Memory B cell (primary cell): Measurements from ENCODE around the gene WDHD1.
"Not testable (repeated sequence)": the region's sequence is repeated elsewhere in the genome, so short reads cannot be mapped to it uniquely, and the experiment has no call there.

Source experiments
- ATAC-seq: fragments of 150-1000 bp; cut with Tn5 transposase; 2 replicates; pipeline ENCODE4 v1.10.0; 2021; ENCODE audit warnings: low read depth, mild to moderate bottlenecking, moderate library complexity
- DNase-seq, 2 donors: peaks; one replicate each; pipeline ENCODE4 v3.0.0; 2022; ENCODE audit warnings: low spot score in 2 of 2
- H3K27ac Mint-ChIP-seq: one replicate; pipeline ENCODE4 v1.8.0; 2022; ENCODE audit warnings: mild to moderate bottlenecking, moderate library complexity, mixed read lengths
- H3K27me3 Mint-ChIP-seq: one replicate; pipeline ENCODE4 v1.8.0; 2022; ENCODE audit warnings: mixed read lengths
- H3K36me3 Mint-ChIP-seq: one replicate; pipeline ENCODE4 v1.8.0; 2022; ENCODE audit warnings: mild to moderate bottlenecking, mixed read lengths
- H3K4me1 Mint-ChIP-seq: one replicate; pipeline ENCODE4 v1.8.0; 2022; ENCODE audit warnings: mixed read lengths
- H3K4me3 Mint-ChIP-seq: one replicate; pipeline ENCODE4 v1.8.0; 2022; ENCODE audit warnings: mild to moderate bottlenecking, moderate library complexity, mixed read lengths
- H3K9me3 Mint-ChIP-seq: one replicate; pipeline ENCODE4 v1.8.0; 2022; ENCODE audit warnings: mixed read lengths

The WDHD1 gene

DNA sequence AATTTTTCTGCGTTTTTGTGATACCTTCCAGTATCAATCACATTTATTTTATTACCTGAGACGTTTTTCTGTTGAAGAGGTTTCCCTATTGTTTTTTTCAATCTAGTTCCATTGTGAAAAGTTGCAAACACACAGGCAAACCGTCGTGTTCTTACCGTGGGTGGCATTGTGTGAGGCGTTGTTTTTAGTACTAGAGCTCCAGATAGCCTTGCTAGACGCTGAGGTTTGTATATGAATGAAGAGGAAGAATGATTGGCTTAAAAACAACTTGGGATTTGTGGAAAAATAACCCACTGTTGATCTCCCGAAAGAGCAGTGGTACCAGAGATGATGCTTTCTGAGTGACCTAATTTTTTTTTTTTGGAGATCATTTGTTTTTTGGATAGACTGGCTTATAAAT lies 1.2 kb upstream of the WDHD1 start:
- Mint-ChIP-seq H3K4me1 (peaks cover 34% of the 10 kb centered on the region), H3K4me3 (peak overlapping the region; percentile 91), H3K27ac (peak overlapping the region; percentile 93), H3K36me3 (peaks cover 3% of the 10 kb centered on the region), H3K9me3 (no peaks in the 10 kb centered on the region), H3K27me3 (no peaks in the 10 kb centered on the region)
- DNase-seq (no peak), ATAC-seq (no peak)

GRCh38 chr14:55026441-55026792 lies 482 bp downstream of the WDHD1 start:
- DNase-seq (no peak), ATAC-seq (no peak)
- Mint-ChIP-seq H3K4me3 (peak overlapping the region; percentile 91), H3K4me1 (peaks cover 33% of the 10 kb centered on the region), H3K36me3 (peaks cover 3% of the 10 kb centered on the region), H3K27me3 (no peaks in the 10 kb centered on the region), H3K9me3 (no peaks in the 10 kb centered on the region), H3K27ac (peak overlapping the region; percentile 93)

GRCh38 chr14:55025948-55026347 lies 951 bp downstream of the WDHD1 start:
- no peaks in the 10 kb centered on the region for H3K27me3 Mint-ChIP-seq
- H3K4me1 Mint-ChIP-seq, result peaks cover 28% of the 10 kb centered on the region
- no peak for DNase-seq
- H3K27ac Mint-ChIP-seq, result peak overlapping the region; percentile 93
- H3K36me3 Mint-ChIP-seq, result peaks cover 1% of the 10 kb centered on the region
- no peak for ATAC-seq
- H3K4me3 Mint-ChIP-seq, result peak overlapping the region; percentile 91
- no peaks in the 10 kb centered on the region for H3K9me3 Mint-ChIP-seq

DNA sequence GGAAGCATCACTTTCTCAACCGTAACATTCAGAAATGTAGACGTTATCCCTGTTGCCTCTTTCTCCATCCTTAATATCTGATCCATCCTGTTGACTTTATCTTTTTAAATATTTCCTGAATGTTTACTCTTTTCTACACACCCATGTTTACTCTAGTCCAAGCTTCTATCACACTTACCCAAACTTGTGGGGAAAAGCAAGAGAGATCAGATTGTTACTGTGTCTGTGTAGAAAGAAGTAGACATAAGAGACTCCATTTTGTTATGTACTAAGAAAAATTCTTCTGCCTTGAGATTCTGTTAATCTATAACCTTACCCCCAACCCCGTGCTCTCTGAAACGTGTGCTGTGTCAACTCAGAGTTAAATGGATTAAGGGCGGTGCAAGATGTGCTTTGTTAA lies 2.5 kb downstream of the WDHD1 start:
- not testable (repeated sequence) for DNase-seq, H3K27ac Mint-ChIP-seq, H3K9me3 Mint-ChIP-seq, H3K4me3 Mint-ChIP-seq, H3K27me3 Mint-ChIP-seq, ATAC-seq, H3K36me3 Mint-ChIP-seq
- H3K4me1 Mint-ChIP-seq, result peaks cover 32% of the 10 kb centered on the region

- Mint-ChIP-seq H3K36me3 (peaks cover 1% of the 10 kb centered on the region), H3K27ac (no peak overlapping the region), H3K9me3 (no peaks in the 10 kb centered on the region), H3K4me3 (no peak overlapping the region), H3K4me1 (peaks cover 6% of the 10 kb centered on the region), H3K27me3 (no peaks in the 10 kb centered on the region)
- ATAC-seq (no peak), DNase-seq (no peak)
Observed at GRCh38 chr14:55019968-55020554, 6.8 kb downstream of the WDHD1 start.

DNA sequence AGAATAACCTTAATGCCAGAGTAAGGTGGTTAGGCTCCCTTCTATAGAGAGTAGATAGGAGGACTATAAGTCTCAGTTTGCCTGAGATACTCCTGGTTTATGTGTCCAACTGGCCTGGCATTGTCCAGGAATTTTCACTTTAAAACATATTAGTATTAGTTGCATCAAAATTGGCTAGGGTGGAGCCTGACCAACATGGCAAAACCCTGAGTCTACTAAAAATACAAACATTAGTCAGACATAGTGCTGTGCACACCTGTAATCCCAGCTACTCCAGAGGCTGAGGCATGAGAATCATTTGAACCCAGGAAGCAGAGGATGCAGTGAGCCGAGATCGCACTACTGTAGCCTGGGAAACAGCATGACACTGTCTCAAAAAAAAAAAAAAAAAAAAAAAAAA lies 11.9 kb downstream of the WDHD1 start:
- Mint-ChIP-seq H3K27ac (no peak overlapping the region), H3K4me1 (peaks cover 2% of the 10 kb centered on the region), H3K27me3 (no peaks in the 10 kb centered on the region), H3K4me3 (no peak overlapping the region), H3K36me3 (peaks cover 11% of the 10 kb centered on the region), H3K9me3 (no peaks in the 10 kb centered on the region)
- DNase-seq (no peak), ATAC-seq (no peak)

DNA sequence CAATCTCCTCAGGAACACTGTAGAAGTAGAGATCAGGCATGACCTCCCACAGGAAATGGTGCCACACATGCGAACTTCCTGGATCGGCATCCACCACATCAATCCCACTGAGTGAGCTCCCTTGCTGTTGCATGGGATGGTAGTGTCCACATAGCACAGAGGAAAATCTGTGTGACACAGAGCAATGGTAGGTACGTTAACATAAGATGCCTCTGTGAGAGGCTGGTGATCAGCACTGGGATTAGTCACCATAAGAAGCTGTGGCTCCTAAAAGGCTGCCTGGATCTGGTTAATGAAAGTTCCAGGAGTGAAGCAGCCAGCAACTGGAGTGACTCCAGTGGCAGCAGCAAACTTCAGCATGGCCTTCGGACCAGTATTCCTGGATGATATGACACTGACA lies 21.8 kb downstream of the WDHD1 start:
- Mint-ChIP-seq H3K4me3 (no peak overlapping the region), H3K4me1 (no peaks in the 10 kb centered on the region), H3K27me3 (no peaks in the 10 kb centered on the region), H3K9me3 (no peaks in the 10 kb centered on the region), H3K27ac (no peak overlapping the region), H3K36me3 (peaks cover 6% of the 10 kb centered on the region)
- DNase-seq (no peak), ATAC-seq (no peak)

GRCh38 chr14:55000381-55000780 lies 26.5 kb downstream of the WDHD1 start:
- DNase-seq (no peak), ATAC-seq (no peak)
- no peak overlapping the region for H3K4me3 Mint-ChIP-seq
- no peaks in the 10 kb centered on the region for H3K4me1 Mint-ChIP-seq
- H3K9me3 Mint-ChIP-seq, result no peaks in the 10 kb centered on the region
- peaks cover 9% of the 10 kb centered on the region for H3K36me3 Mint-ChIP-seq
- H3K27me3 Mint-ChIP-seq, result no peaks in the 10 kb centered on the region
- no peak overlapping the region for H3K27ac Mint-ChIP-seq

DNA sequence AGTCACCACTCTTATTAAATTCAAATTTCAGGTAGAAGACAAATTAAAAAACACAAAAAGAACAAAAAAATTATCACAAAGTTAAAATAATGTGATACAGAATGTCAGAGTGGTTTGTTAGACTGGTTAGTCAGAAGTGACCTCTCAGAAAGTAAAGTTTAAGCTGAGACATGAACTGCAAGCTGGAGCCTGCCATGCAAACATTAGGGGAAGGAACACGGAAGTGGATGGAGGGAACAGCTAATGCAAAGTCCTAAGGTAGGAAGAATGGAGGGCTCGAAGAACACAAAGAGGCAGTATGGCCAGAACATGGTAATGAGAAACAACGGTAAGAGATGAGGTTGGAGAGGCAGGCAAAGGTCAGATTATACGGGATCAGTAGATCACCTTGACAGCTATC lies 41.7 kb downstream of the WDHD1 start:
- Mint-ChIP-seq H3K4me1 (no peaks in the 10 kb centered on the region), H3K4me3 (no peak overlapping the region), H3K27ac (no peak overlapping the region), H3K9me3 (no peaks in the 10 kb centered on the region), H3K36me3 (peaks cover 16% of the 10 kb centered on the region), H3K27me3 (no peaks in the 10 kb centered on the region)
- DNase-seq (no peak), ATAC-seq (no peak)

DNA sequence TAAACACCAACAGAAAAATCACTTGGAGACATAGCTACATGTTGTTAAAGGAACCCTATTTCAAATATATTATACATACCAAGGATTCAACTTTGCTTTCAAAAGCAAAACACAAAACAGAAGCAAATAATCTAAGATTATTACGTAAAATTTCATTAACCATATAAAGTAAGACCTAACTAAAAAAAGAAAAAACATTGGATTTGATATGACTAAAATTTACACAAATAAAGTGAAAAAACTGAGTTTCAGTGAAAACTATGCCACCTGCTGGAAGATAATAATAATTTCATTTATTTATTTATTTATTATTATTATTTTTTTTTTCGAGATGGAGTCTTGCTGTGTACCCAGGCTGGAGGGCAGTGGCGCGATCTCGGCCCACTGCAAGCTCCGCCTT lies 45.2 kb downstream of the WDHD1 start:
- H3K9me3 Mint-ChIP-seq, result no peaks in the 10 kb centered on the region
- no peaks in the 10 kb centered on the region for H3K27me3 Mint-ChIP-seq
- no peak overlapping the region for H3K27ac Mint-ChIP-seq
- ATAC-seq, result no peak
- H3K4me1 Mint-ChIP-seq, result no peaks in the 10 kb centered on the region
- no peak overlapping the region for H3K4me3 Mint-ChIP-seq
- H3K36me3 Mint-ChIP-seq, result peaks cover 9% of the 10 kb centered on the region
- no peak for DNase-seq

DNA sequence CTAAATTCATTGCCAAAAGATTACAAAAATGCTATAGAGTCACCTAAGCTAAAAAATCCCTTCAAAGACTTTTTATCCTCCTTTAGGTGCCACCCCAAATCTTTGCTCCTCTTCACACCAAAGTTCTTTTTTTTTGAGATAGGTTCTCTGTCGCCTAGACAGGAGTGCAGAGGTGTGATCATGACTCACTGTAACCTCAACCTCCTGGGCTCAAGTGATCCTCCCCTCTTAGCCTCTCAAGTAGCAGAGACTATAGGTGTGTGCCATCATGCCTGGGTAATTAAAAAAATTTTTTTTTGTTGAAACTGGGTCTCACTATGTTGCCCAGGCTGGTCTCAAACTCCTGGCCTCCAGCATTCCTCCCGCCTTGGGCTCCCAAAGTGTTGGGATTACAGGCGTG lies 47.9 kb downstream of the WDHD1 start:
- H3K4me1 Mint-ChIP-seq, result no peaks in the 10 kb centered on the region
- ATAC-seq, result no peak
- H3K27me3 Mint-ChIP-seq, result no peaks in the 10 kb centered on the region
- peaks cover 2% of the 10 kb centered on the region for H3K36me3 Mint-ChIP-seq
- H3K4me3 Mint-ChIP-seq, result no peak overlapping the region
- no peaks in the 10 kb centered on the region for H3K9me3 Mint-ChIP-seq
- no peak for DNase-seq
- peak overlapping the region; percentile 11 for H3K27ac Mint-ChIP-seq

GRCh38 chr14:54976316-54976715 lies 50.6 kb downstream of the WDHD1 start:
- Mint-ChIP-seq H3K27ac (no peak overlapping the region), H3K4me1 (no peaks in the 10 kb centered on the region), H3K36me3 (peaks cover 2% of the 10 kb centered on the region), H3K27me3 (no peaks in the 10 kb centered on the region), H3K9me3 (no peaks in the 10 kb centered on the region), H3K4me3 (no peak overlapping the region)
- ATAC-seq (no peak), DNase-seq (no peak)

- Mint-ChIP-seq H3K27ac (no peak overlapping the region), H3K27me3 (no peaks in the 10 kb centered on the region), H3K4me3 (no peak overlapping the region), H3K36me3 (peaks cover 2% of the 10 kb centered on the region), H3K9me3 (no peaks in the 10 kb centered on the region), H3K4me1 (no peaks in the 10 kb centered on the region)
- ATAC-seq, result no peak
- no peak for DNase-seq
Observed at GRCh38 chr14:54975856-54976255, 51.0 kb downstream of the WDHD1 start.

DNA sequence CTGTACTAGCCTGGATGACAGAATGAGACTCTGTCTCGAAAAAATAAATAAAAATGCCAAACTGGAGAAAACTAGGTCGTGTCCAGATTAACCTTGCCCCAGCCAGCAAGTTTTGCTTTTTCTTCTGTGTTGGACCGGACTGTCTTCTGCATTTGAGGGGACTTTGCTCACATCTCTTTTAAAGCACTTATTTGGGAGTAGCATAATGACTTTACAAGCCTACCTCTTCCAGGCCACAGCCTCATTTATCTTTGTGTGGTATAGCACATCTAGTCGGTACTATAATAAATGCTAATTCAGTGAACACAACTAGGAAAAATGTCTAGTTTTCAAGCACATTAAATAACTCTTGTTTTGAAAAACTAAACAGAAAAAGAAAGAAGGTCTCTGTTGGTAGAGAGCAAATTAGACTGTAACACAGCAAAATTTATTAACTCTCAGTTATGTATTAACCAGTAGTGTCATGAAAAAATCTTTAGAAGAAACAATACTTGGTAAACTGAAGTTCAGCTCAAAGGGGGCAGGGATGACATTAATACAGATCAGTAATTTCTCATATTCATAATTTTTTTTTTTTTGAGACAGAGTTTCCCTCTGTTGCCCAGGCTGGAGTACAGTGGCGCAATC lies 52.0 kb downstream of the WDHD1 start:
- no peaks in the 10 kb centered on the region for H3K9me3 Mint-ChIP-seq
- ATAC-seq, result no peak
- H3K4me1 Mint-ChIP-seq, result no peaks in the 10 kb centered on the region
- no peak for DNase-seq
- no peaks in the 10 kb centered on the region for H3K27me3 Mint-ChIP-seq
- no peak overlapping the region for H3K4me3 Mint-ChIP-seq
- no peak overlapping the region for H3K27ac Mint-ChIP-seq
- peaks cover 2% of the 10 kb centered on the region for H3K36me3 Mint-ChIP-seq

DNA sequence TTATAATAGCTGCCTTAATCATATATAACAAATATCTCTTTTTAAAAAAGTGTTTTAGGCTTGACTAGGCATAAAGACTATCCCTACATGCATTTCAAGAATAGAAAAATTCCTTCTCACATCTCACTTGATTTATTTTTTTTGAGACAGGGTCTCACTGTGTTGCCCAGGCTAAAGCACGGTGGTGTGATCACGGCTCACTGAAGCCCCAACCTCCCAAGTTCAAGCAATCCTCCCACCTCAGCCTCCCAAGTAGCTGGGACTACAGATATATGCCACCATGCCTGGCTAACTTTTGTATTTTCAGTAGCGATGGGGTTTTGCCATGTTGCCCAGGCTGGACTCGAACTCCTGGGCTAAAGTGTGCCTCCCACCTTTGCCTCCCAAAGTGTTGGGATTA lies 59.4 kb downstream of the WDHD1 start:
- Mint-ChIP-seq H3K9me3 (no peaks in the 10 kb centered on the region), H3K4me3 (no peak overlapping the region), H3K27ac (no peak overlapping the region), H3K4me1 (peaks cover 5% of the 10 kb centered on the region), H3K36me3 (peaks cover 11% of the 10 kb centered on the region), H3K27me3 (no peaks in the 10 kb centered on the region)
- DNase-seq (no peak), ATAC-seq (no peak)
